ENCODE results near the gene SLC22A23.
"Not testable (repeated sequence)": the region's sequence is repeated elsewhere in the genome, so short reads cannot be mapped to it uniquely, and the experiment has no call there.

Gene SLC22A23

DNA sequence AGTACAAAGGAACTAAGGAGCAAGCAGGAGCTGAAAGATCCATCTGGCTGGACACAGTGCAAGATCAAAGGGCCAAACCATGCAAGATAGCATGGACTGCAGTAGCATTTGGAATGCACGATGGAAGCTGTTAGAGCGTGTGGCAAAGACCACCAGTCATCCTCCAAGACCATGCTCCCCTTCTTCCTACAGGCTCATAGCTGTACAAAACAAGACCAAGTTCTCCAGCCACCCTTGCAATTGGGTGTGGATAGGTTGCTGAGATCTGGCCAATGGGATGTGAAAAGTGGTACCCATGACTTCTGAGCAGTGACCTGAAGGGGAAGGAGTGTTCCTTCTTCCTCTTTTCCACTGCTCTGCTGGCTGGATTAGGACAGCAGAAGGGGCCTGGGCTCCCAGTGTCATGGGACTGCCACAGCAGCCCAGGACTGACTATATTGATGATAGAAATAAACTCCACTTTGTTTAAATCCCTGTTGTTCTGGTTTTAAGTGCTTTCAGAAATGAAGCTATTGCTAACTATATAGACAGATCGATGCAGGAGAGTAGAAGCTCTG is 64.9 kb downstream of the SLC22A23 start:
- H3K9me3 Mint-ChIP-seq = no peaks in the 10 kb centered on the region
- H3K4me1 Mint-ChIP-seq (ENCODE audit: low read depth) = peaks cover 15% of the 10 kb centered on the region
- H3K27ac Mint-ChIP-seq = no peak overlapping the region
- no peaks in the 10 kb centered on the region for H3K36me3 Mint-ChIP-seq (ENCODE audit: low read depth)
- intact Hi-C loops (cut with micrococcal nuclease) = no loop called here
- H3K27me3 Mint-ChIP-seq = peaks cover 21% of the 10 kb centered on the region
- H3K4me3 Mint-ChIP-seq = no peak overlapping the region

DNA sequence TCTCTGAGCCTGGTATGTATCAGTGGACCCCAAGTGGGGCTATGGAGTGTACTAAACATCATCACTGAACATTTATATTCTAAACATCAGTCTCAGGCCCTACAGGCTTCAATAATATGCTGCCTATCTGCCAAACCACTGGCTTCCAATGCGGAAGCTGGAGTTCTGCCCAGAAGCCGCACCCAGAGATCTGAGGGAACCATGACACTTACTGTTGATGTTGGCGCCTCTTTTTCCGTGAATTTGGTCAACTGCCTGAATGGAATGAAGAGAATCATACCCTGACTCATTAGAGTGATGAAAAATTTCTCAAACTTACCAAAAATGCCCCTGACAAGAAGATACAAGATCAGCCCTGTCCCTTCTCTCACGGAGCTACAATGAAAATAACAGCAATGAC is 66.2 kb downstream of the SLC22A23 start:
- intact Hi-C loops (cut with micrococcal nuclease) = no loop called here
- Mint-ChIP-seq H3K4me3 (no peak overlapping the region), H3K36me3 (ENCODE audit: low read depth) (no peaks in the 10 kb centered on the region), H3K27me3 (peaks cover 33% of the 10 kb centered on the region), H3K27ac (no peak overlapping the region), H3K9me3 (no peaks in the 10 kb centered on the region), H3K4me1 (ENCODE audit: low read depth) (peaks cover 24% of the 10 kb centered on the region)

DNA sequence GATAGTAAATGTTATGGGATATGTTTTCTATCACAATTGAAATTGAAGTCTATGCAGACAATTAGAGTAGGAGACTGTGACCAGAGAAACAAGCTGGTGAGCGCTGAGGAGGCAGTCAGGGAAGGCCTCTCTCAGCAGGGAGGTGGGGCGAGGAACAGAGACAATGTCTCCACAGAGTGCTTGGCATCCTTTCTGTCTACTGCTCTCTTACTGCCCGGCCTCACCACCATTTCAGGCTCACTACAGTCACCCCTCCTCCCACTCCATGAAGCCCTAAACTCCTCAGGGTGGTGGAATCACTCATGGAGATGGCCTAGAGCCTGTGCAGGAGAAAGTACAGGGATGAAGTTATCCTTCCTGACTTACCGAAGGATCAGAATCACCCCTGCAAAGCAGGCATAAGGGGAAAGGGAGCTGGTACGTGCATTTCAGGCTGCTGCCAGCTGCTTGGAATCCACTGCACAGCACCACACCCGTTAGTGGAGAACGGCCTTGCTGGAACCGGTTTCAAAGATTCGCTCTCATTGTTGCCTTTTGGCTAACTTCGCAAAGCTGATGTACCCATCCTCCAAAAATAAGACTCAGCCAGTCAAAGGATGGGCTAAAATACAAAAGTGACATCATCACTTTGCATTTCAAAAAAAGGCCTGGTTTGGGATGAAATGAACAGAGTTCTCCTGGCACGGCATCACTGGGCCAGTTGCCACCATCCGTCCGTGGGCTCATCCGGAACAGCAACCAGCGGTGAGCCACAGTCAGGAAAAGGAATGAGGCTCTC is 67.3 kb downstream of the SLC22A23 start:
- Mint-ChIP-seq H3K36me3 (ENCODE audit: low read depth) (no peaks in the 10 kb centered on the region), H3K9me3 (no peaks in the 10 kb centered on the region), H3K27ac (no peak overlapping the region), H3K4me1 (ENCODE audit: low read depth) (peaks cover 35% of the 10 kb centered on the region), H3K4me3 (no peak overlapping the region), H3K27me3 (peaks cover 33% of the 10 kb centered on the region)
- intact Hi-C loops (cut with micrococcal nuclease) = loop anchor here (10.0 kb wide), 1 partner anchor 55 kb away; no protein-coding TSS in a partner anchor

DNA sequence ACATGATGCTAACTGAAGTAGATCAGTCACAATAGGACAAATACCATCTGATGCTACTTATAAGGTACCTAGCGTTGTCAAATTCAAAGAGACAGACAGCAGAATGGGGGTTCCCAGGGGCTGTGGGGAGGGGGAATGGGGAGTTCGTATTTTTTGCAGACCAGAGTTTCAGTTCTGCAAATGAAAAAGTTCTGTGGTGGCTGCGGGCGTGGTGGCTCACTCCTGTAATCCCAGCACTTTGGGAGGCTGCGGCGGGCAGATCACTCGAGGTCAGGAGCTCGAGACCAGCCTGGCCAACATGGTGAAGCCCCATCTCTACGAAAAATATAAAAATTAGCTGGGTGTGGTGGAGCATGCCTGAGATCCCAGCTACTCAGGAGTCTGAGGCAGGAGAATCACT is 68.1 kb downstream of the SLC22A23 start:
- Mint-ChIP-seq H3K27ac (no peak overlapping the region), H3K4me3 (no peak overlapping the region), H3K4me1 (ENCODE audit: low read depth) (peaks cover 39% of the 10 kb centered on the region), H3K36me3 (ENCODE audit: low read depth) (no peaks in the 10 kb centered on the region), H3K27me3 (peaks cover 30% of the 10 kb centered on the region), H3K9me3 (no peaks in the 10 kb centered on the region)
- intact Hi-C loops (cut with micrococcal nuclease) = loop anchor here (10.0 kb wide), 1 partner anchor 54 kb away; no protein-coding TSS in a partner anchor

DNA sequence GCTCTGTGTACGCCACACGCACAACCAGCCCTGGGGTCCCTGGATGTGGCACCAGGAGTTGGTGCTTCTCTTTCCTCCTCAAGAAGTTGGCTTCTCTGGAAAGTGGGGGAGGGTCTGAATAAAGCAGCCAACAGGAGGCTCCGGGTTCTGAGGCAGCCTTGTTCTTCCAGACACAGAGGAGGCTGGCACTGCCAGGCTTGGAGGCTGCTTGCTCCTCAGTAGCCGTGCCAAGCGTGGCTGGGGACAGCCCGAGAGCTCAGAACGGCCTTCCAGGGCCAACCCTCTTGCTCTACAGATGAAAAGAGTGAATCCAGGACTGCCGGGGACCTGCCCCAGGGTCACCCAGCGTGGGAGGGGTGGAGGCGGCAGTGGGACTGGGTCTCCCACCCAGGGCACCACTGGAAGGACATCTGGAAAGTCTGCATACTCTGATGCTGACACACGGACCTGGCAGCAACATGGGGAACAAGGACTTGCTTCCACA is 70.4 kb downstream of the SLC22A23 start:
- H3K4me1 Mint-ChIP-seq (ENCODE audit: low read depth) = peaks cover 53% of the 10 kb centered on the region
- no peak overlapping the region for H3K4me3 Mint-ChIP-seq
- peak overlapping the region; percentile 68 for H3K27ac Mint-ChIP-seq
- H3K36me3 Mint-ChIP-seq (ENCODE audit: low read depth) = no peaks in the 10 kb centered on the region
- intact Hi-C loops (cut with micrococcal nuclease) = loop anchor here (10.0 kb wide), 1 partner anchor 52 kb away; no protein-coding TSS in a partner anchor
- H3K27me3 Mint-ChIP-seq = peaks cover 37% of the 10 kb centered on the region
- no peaks in the 10 kb centered on the region for H3K9me3 Mint-ChIP-seq

DNA sequence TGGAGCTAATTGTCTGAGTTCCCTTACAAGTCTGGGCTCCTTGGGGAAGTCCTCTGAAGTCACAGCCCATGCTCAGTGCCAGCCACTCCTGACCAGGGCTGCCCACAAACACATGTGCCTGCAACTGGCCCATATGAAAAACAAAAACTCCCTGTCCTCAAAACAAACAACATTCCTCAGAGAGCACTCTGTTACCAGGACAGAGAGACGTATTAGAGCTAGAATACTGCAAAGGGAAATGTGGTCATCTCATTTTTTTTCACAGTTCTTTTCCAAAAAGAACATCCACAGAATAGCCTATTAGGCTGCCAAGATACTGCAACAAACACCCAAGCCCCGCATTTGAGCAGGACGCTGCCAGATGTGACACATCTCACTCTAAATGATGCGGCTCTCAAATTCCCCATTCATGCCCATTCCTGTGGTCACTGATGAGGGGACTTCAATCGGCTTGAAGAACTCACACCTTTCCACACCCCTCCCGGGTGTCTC is 71.1 kb downstream of the SLC22A23 start:
- Mint-ChIP-seq H3K27ac (peak overlapping the region; percentile 68), H3K27me3 (peaks cover 42% of the 10 kb centered on the region), H3K4me1 (ENCODE audit: low read depth) (peaks cover 53% of the 10 kb centered on the region), H3K9me3 (no peaks in the 10 kb centered on the region), H3K4me3 (no peak overlapping the region), H3K36me3 (ENCODE audit: low read depth) (no peaks in the 10 kb centered on the region)
- intact Hi-C loops (cut with micrococcal nuclease) = loop anchor here (10.0 kb wide), 1 partner anchor 51 kb away; no protein-coding TSS in a partner anchor

DNA sequence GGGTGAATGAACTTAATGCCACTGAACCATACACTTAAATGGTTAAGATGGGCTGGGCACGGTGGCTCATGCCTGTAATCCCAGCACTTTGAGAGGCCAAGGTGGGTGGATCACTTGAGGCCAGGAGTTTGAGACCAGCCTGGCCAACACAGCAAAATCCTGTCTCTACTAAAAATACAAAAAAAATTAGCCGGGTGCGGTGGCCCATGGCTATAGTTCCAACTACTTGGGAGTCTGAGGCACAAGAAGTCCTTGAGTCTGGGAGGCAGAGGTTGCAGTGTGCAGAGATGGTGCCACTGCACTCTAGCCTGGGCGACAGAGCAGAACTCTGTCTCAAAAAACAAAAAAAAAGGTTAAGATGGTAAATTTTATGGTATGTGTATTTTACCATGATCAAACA is 71.7 kb downstream of the SLC22A23 start:
- peaks cover 43% of the 10 kb centered on the region for H3K27me3 Mint-ChIP-seq
- not testable (repeated sequence) for H3K4me3 Mint-ChIP-seq; H3K36me3 Mint-ChIP-seq (ENCODE audit: low read depth); H3K9me3 Mint-ChIP-seq
- H3K27ac Mint-ChIP-seq = peak overlapping the region; percentile 68
- intact Hi-C loops (cut with micrococcal nuclease) = loop anchor here (10.0 kb wide), 1 partner anchor 50 kb away; no protein-coding TSS in a partner anchor
- H3K4me1 Mint-ChIP-seq (ENCODE audit: low read depth) = peaks cover 53% of the 10 kb centered on the region

DNA sequence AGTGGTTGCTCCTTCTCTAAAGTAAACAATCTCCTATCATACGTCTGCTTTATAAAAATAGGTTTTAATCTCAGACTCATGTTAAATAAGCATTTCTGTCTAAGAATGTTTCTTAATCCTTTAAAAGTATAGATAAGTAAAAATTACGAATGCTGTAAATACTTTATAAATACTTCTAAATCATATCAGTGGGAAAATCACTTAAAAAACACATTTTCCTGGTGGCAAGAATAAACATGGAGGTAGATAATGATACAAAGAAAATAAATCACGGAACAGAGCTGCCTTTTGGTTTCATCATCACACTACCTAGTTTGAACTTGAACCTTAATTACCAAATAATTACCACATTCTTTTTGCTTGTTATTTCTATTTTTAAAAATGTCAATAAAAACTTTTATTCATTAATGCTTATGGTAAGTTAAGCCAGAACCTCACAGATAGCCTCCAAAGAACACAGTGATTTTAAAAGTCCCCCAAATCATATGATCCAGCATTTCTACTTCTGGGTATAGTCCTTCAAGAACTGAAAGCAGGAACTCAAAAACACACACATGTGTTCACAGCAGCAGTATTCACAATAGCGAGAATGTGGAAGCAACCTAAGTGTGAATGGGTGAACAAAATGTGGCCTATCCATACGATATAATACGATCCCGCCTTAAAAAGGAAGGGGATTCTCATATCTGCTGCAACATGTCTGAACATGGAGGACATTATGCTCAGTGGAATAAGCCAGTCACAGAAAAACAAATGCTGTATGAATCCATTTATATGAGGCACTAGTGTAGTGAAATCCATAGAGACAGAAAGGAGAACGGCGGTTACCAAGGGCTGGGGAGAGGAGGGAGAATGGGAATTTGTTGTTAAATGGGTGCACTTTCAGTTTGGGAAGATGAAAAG is 72.4 kb downstream of the SLC22A23 start:
- peak overlapping the region; percentile 13 for H3K4me3 Mint-ChIP-seq
- peak overlapping the region; percentile 68 for H3K27ac Mint-ChIP-seq

DNA sequence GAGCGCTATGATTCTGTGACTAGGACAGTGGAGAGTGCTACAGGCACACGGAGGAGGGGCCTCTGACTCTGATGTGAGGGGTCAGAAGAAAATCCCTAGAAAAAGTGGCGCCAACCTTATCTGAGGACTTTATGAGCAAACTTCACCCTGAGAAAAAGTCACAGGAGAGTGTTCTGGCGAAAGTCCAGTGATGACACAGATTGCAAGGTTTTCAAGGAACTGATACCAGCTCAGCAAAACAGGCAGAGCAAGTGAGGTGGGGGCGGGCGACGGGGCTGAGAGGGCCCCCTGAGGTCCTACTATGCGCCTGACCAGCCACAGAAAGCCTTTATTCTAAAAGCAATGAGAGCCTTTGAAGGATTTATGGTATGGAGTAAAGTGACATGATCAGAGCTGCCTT is 73.3 kb downstream of the SLC22A23 start:
- Mint-ChIP-seq H3K27me3 (peaks cover 52% of the 10 kb centered on the region), H3K27ac (no peak overlapping the region), H3K4me3 (no peak overlapping the region), H3K9me3 (no peaks in the 10 kb centered on the region), H3K36me3 (ENCODE audit: low read depth) (no peaks in the 10 kb centered on the region), H3K4me1 (ENCODE audit: low read depth) (peaks cover 46% of the 10 kb centered on the region)
- intact Hi-C loops (cut with micrococcal nuclease) = loop anchor here (10.0 kb wide), 1 partner anchor 49 kb away; no protein-coding TSS in a partner anchor

More for the DNA sequence above, 72.4 kb downstream of the SLC22A23 start:
- Mint-ChIP-seq H3K27me3 (peaks cover 46% of the 10 kb centered on the region), H3K4me1 (ENCODE audit: low read depth) (peaks cover 53% of the 10 kb centered on the region), H3K9me3 (no peaks in the 10 kb centered on the region), H3K36me3 (ENCODE audit: low read depth) (no peaks in the 10 kb centered on the region)
- intact Hi-C loops (cut with micrococcal nuclease) = loop anchor here (10.0 kb wide), 1 partner anchor 50 kb away; no protein-coding TSS in a partner anchor

DNA sequence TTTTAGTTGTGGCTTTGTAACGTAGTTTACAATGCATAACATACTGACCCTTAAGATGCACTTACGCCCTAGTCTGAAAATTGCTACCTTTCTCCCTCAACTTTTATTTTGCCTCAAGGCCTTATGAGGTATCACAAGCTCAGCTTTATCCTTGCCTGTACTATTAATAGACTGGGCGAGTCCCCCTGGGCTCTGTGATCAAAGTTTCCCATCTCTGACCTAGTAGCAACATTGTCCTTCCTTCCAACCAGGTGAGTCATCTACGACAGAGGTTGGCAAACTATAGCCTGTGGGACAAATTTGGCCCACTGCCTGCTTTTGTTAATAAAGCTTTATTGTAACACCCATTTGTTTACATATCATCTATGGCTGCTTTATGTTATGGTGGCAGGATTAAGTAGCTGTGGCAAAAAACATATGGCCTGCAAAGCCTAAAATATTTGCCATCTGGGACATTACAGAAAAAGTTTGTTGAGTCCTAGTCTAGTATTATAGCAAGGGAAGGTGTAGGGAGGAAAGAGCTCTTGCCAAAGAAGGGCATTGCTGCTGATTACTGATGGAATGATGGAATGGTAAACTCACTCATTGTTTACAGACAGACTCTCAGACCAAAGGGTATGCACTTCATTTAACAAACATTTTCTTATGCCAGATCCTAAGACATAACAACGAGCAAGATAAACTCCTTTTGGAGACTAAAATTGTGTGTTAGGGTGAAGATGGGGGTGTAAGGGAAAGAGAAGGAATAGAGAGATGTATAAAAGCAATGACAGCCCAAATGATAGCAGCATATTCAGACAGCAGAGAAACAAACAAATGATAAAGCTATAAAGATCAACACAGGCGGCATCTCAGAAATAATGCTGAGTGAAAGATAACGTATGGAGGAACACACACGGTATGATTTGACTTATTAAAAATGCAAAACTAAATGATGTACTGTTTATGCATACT is 74.2 kb downstream of the SLC22A23 start:
- Mint-ChIP-seq H3K4me1 (ENCODE audit: low read depth) (peaks cover 45% of the 10 kb centered on the region), H3K27ac (no peak overlapping the region), H3K4me3 (no peak overlapping the region)

DNA sequence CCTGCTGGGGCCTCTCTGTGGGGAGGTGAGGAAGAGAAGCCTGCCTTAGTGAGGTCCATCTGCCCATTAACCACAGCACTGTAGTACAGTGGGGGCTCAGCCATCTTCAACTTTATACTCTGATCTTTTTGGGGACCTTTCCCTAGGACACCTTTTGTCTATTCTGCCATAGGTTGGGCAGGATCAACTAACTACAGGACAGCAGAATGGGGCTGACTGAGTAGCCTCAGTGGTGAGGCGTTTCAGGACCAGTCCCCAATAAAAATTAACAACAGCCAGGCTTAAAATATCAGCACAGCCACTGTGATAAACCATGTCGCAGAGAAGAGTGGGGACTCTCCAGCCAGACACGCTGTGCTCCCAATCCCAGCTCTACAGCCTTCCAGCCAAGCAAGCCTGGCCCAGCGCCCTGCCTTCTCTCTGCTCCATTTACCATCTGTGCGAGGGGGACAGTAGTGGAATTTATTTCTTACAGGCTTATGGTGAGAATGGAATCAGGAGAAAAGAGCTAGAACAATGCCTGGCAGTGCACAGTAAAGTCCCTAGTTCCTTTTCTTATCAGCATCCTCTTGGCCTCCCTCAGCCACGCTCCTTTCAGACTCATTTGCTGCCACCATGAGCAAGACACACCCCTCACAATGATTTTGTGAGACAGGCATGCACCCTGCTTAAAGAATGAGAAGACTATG is 75.5 kb downstream of the SLC22A23 start:
- Mint-ChIP-seq H3K9me3 (no peaks in the 10 kb centered on the region), H3K36me3 (ENCODE audit: low read depth) (no peaks in the 10 kb centered on the region)

More for the DNA sequence above, 74.2 kb downstream of the SLC22A23 start:
- intact Hi-C loops (cut with micrococcal nuclease) = loop anchor here (10.0 kb wide), 1 partner anchor 48 kb away; no protein-coding TSS in a partner anchor
- Mint-ChIP-seq H3K36me3 (ENCODE audit: low read depth) (no peaks in the 10 kb centered on the region), H3K27me3 (peaks cover 57% of the 10 kb centered on the region), H3K9me3 (no peaks in the 10 kb centered on the region)

More for the DNA sequence above, 75.5 kb downstream of the SLC22A23 start:
- peaks cover 58% of the 10 kb centered on the region for H3K27me3 Mint-ChIP-seq
- H3K4me3 Mint-ChIP-seq = no peak overlapping the region
- H3K4me1 Mint-ChIP-seq (ENCODE audit: low read depth) = peaks cover 42% of the 10 kb centered on the region
- peak overlapping the region; percentile 30 for H3K27ac Mint-ChIP-seq
- intact Hi-C loops (cut with micrococcal nuclease) = loop anchor here (10.0 kb wide), 1 partner anchor 47 kb away; no protein-coding TSS in a partner anchor
